DOHH2 (cell line): Measurements from ENCODE around the gene COL5A1.

Experiments used
- CTCF ChIP-seq: fragments of 200-600 bp; sonication (generic); IDR thresholded peaks from one replicate; pipeline ENCODE4 v1.5.1; 2014; ENCODE audit warnings: antibody characterized with exemption, mild to moderate bottlenecking, low read depth, low read length; ENCODE audit not compliant: poor library complexity, severe bottlenecking
- EZH2phosphoT487 ChIP-seq: fragments of 200-600 bp; sonication (generic); IDR thresholded peaks from 2 replicates; pipeline ENCODE4 v1.6.1; 2017; ENCODE audit warnings: borderline replicate concordance, mild to moderate bottlenecking, antibody characterized with exemption, low read length, moderate library complexity, mixed read lengths

- no peak for TF ChIP-seq CTCF
- no peak for TF ChIP-seq EZH2phosphoT487
These were observed 223.2 kb downstream of the COL5A1 start for GRCh38 chr9:134864821-134865190.
